Measurements from ENCODE around the gene CHST15. TPM values are rescaled to one million over a fixed set of nuclear protein-coding genes. Genes with fewer than 3 reads are reported as not detected.

CHST15 gene
- total RNA-seq, 1 experiment from 2014 or later: 26.7 TPM

DNA sequence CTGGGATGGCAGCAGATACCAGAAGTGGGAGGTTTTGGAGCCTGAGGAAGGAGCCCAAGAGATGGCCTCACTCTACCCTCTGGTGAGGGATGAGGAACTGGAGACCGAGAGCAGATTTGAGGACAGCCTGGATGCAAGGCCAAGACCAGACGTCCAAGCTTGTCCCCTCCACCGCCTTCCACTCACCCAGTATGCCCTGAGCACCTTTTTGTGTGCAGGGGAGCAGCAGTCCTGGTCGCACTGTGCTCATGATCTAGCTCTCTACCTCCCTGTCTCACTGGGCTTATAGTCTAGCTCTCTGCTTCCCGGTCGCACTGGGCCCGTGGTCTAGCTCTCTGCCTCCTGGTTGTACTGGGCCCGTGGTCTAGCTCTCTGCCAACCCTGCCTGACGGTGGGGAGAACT is 33.6 kb upstream of the CHST15 start:
- Histone ChIP-seq H3K36me3 (ENCODE audit: control insufficient read depth, insufficient read depth, low read length) (no peaks in the 10 kb centered on the region), H3K4me1 (no peaks in the 10 kb centered on the region), H3K4me3 (ENCODE audit: low read depth, low read length) (no peak overlapping the region), H3K27me3 (replicated peaks; ENCODE audit: control insufficient read depth, insufficient read depth, low read length) (no peaks in the 10 kb centered on the region), H3K9me3 (no peaks in the 10 kb centered on the region)
- CTCF ChIA-PET: no interaction called here
- intact Hi-C loops (cut with micrococcal nuclease; ENCODE audit: unreplicated experiment): no loop called here
- H3K9me3 Mint-ChIP-seq (ENCODE audit: unreplicated experiment): no peaks in the 10 kb centered on the region
- DNase-seq: no peak
- H3K4me3 Mint-ChIP-seq (ENCODE audit: unreplicated experiment): no peak overlapping the region
- no peaks in the 10 kb centered on the region for H3K4me1 Mint-ChIP-seq (ENCODE audit: low read depth, unreplicated experiment)
- H3K27ac Mint-ChIP-seq (ENCODE audit: unreplicated experiment): no peak overlapping the region
- H3K36me3 Mint-ChIP-seq (ENCODE audit: insufficient read depth, unreplicated experiment): no peaks in the 10 kb centered on the region
- H3K27me3 Mint-ChIP-seq (ENCODE audit: insufficient read depth, unreplicated experiment): no peaks in the 10 kb centered on the region
- BruUV-seq (replicated peaks): no TSS peak
- POLR2A ChIA-PET: no interaction called here
- TF ChIP-seq, protein P1, sequence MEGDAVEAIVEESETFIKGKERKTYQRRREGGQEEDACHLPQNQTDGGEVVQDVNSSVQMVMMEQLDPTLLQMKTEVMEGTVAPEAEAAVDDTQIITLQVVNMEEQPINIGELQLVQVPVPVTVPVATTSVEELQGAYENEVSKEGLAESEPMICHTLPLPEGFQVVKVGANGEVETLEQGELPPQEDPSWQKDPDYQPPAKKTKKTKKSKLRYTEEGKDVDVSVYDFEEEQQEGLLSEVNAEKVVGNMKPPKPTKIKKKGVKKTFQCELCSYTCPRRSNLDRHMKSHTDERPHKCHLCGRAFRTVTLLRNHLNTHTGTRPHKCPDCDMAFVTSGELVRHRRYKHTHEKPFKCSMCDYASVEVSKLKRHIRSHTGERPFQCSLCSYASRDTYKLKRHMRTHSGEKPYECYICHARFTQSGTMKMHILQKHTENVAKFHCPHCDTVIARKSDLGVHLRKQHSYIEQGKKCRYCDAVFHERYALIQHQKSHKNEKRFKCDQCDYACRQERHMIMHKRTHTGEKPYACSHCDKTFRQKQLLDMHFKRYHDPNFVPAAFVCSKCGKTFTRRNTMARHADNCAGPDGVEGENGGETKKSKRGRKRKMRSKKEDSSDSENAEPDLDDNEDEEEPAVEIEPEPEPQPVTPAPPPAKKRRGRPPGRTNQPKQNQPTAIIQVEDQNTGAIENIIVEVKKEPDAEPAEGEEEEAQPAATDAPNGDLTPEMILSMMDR (IDR thresholded peaks at IDR 0.05; ENCODE audit: insufficient read depth in 1 of 2, low read depth in 1 of 2, low read length in 1 of 2, severe bottlenecking in 1 of 2, unreplicated experiment in 1 of 2): no peak

DNA sequence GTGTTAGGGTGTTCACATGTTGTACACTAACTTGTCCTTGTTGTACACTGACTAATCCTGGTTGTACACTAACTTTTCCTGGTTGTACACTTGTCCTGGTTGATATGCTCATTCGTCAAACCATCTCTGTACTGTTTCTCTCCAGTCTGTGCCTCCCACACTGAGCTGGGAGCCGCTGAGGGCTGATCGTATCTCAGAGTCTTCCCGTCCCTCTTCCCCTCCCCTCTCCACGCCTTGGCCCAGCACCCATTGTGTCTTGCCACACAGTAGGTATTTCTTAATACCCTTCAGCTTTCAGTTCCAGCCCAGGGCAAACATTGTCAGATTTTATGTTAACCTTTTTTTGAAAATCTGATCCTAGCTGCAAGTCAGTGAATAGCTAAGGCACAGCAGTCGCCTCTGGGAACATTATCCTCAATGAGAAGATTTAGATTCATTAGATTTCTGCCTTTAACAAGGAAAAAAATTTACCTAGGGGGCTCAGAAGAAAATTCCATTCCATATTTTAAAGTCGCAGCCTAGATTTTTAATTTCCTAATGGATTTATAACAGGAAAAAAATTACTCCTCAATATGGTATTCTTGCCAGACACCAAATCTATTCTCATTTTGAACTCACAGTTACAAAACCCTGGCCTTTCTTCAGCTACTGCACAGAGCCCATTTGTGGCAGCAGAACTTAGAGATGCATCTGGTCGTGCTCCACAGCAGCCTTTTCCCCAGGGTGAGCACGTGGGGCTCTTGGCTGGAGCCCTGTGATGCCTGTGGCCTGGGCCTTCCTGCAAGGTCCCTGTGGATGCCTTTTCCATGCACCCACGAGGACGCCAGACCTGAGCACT is 33.0 kb upstream of the CHST15 start:
- no peaks in the 10 kb centered on the region for H3K9me3 Mint-ChIP-seq (ENCODE audit: unreplicated experiment)
- DNase-seq: no peak
- CTCF ChIA-PET: interaction anchor here (0.5 kb wide), 1 partner anchor 506 kb away, joined by 5 read pairs; no protein-coding TSS in a partner anchor
- no peaks in the 10 kb centered on the region for H3K27me3 Mint-ChIP-seq (ENCODE audit: insufficient read depth, unreplicated experiment)
- intact Hi-C loops (cut with micrococcal nuclease; ENCODE audit: unreplicated experiment): no loop called here
- Histone ChIP-seq H3K27me3 (replicated peaks; ENCODE audit: control insufficient read depth, insufficient read depth, low read length) (no peaks in the 10 kb centered on the region), H3K36me3 (ENCODE audit: control insufficient read depth, insufficient read depth, low read length) (no peaks in the 10 kb centered on the region), H3K4me1 (no peaks in the 10 kb centered on the region), H3K4me3 (ENCODE audit: low read depth, low read length) (no peak overlapping the region), H3K9me3 (no peaks in the 10 kb centered on the region)
- BruUV-seq (replicated peaks): no TSS peak
- H3K27ac Mint-ChIP-seq (ENCODE audit: unreplicated experiment): no peak overlapping the region
- no peaks in the 10 kb centered on the region for H3K4me1 Mint-ChIP-seq (ENCODE audit: low read depth, unreplicated experiment)
- no peak overlapping the region for H3K4me3 Mint-ChIP-seq (ENCODE audit: unreplicated experiment)
- H3K36me3 Mint-ChIP-seq (ENCODE audit: insufficient read depth, unreplicated experiment): no peaks in the 10 kb centered on the region
- TF ChIP-seq, protein P1 (IDR thresholded peaks at IDR 0.05; ENCODE audit: insufficient read depth in 1 of 2, low read depth in 1 of 2, low read length in 1 of 2, severe bottlenecking in 1 of 2, unreplicated experiment in 1 of 2): no peak
- POLR2A ChIA-PET: no interaction called here

DNA sequence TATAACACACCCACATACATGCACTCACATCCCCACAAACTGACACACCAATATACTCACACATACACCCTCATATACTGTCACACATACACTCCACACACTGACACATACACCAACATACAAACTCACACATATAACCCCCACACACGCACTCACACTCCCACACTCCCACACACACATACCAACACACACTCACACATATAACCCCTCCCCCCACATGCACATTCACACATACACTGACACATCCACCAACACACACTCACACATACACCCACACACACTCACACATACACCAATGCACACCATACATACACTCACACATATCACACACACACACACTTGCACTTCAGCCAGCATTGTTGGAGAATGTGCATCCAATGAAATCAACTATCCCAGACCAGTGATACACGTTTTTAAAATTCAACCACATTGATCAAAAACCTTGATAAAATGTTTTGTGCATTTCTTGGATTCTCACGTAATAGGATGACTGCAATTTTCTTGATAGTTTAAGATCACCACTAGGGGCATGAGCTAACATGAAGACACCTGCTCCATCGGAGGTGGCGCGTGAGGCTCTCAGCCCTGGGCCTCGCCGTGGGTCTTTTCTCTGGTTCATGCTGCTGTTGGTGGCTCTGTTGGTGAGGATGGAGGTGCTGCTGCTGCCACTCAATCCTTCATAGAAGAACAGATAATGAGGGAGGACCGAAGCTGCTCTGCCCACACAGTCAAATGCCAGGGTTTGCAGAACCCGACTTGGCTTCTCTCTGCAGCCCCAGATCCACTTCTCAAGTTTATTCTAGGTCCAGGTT is 32.1 kb upstream of the CHST15 start:
- no peak overlapping the region for H3K4me3 Mint-ChIP-seq (ENCODE audit: unreplicated experiment)
- no peaks in the 10 kb centered on the region for H3K27me3 Mint-ChIP-seq (ENCODE audit: insufficient read depth, unreplicated experiment)
- no peaks in the 10 kb centered on the region for H3K36me3 Mint-ChIP-seq (ENCODE audit: insufficient read depth, unreplicated experiment)
- ChIA-PET CTCF (interaction anchor here (0.5 kb wide), 1 partner anchor 507 kb away, joined by 5 read pairs; no protein-coding TSS in a partner anchor), POLR2A (no interaction called here)
- H3K27ac Mint-ChIP-seq (ENCODE audit: unreplicated experiment): no peak overlapping the region
- H3K9me3 Mint-ChIP-seq (ENCODE audit: unreplicated experiment): no peaks in the 10 kb centered on the region
- DNase-seq: no peak
- intact Hi-C loops (cut with micrococcal nuclease; ENCODE audit: unreplicated experiment): no loop called here
- Histone ChIP-seq H3K4me3 (ENCODE audit: low read depth, low read length) (no peak overlapping the region), H3K36me3 (ENCODE audit: control insufficient read depth, insufficient read depth, low read length) (no peaks in the 10 kb centered on the region), H3K9me3 (no peaks in the 10 kb centered on the region), H3K4me1 (no peaks in the 10 kb centered on the region), H3K27me3 (replicated peaks; ENCODE audit: control insufficient read depth, insufficient read depth, low read length) (no peaks in the 10 kb centered on the region)
- TF ChIP-seq, protein P1 (IDR thresholded peaks at IDR 0.05; ENCODE audit: insufficient read depth in 1 of 2, low read depth in 1 of 2, low read length in 1 of 2, severe bottlenecking in 1 of 2, unreplicated experiment in 1 of 2): peak; percentile 33 to 39
- H3K4me1 Mint-ChIP-seq (ENCODE audit: low read depth, unreplicated experiment): no peaks in the 10 kb centered on the region
- no TSS peak for BruUV-seq (replicated peaks)

Data from Caco-2 (cell line).